ENCODE results near the gene KRT222. TPM values are rescaled to one million over a fixed set of nuclear protein-coding genes. Genes with fewer than 3 reads are reported as not detected.

The KRT222 gene
- total RNA-seq, 1 experiment from 2014 or later, result not detected

DNA sequence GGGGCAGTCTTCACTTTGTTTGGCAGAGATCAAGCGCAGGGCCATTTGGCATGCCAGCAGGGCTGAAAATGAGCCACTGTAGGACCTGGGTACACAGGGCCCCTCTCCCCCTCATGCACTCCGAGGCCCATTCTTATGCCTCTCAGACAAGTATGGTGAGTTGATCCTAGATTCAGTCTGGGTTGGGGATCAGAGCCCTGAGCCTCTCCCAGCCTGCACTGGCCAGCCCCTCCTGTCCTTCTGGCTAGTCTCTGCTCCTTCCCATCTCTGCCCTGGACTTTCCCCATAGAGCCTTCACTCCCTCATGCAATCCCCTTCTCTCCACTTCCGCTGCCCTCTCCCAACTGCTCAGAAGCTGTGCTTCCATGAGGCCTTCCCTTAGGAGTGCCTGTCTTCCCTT is 48.4 kb downstream of the KRT222 start:
- intact Hi-C loops (cut with micrococcal nuclease), result no loop called here
- Histone ChIP-seq H4K20me1 (ENCODE audit: low read length) (no peaks in the 10 kb centered on the region), H2AFZ (ENCODE audit: low read length) (no peak overlapping the region), H3K9me3 (ENCODE audit: low read length) (no peaks in the 10 kb centered on the region), H3K4me2 (ENCODE audit: low read length) (no peak overlapping the region), H3K4me1 (ENCODE audit: insufficient read depth, low read length) (no peaks in the 10 kb centered on the region), H3K9me2 (replicated peaks; ENCODE audit: low read length) (no peaks in the 10 kb centered on the region), H3F3A (ENCODE audit: low read length, unreplicated experiment) (no peaks in the 10 kb centered on the region), H3K9ac (ENCODE audit: low read length) (no peak overlapping the region), H3K36me3 (ENCODE audit: low read depth, low read length) (no peaks in the 10 kb centered on the region), H3K4me3 (ENCODE audit: low read length) (no peak overlapping the region), H3K79me2 (ENCODE audit: low read length) (no peaks in the 10 kb centered on the region), H3K27ac (ENCODE audit: low read length) (no peak overlapping the region), H3K27me3 (ENCODE audit: low read length) (no peaks in the 10 kb centered on the region)
- DNase-seq (no peak), ATAC-seq (no peak)
- ChIA-PET CTCF (no interaction called here), POLR2A (ENCODE audit: unreplicated experiment) (no interaction called here)
- TF ChIP-seq EZH2phosphoT487 (IDR thresholded peaks at IDR 0.05; ENCODE audit: borderline replicate concordance, low read length) (no peak), EZH2 (IDR thresholded peaks at IDR 0.05; ENCODE audit: low read length, unreplicated experiment) (no peak)
- TF ChIP-seq, protein P1, sequence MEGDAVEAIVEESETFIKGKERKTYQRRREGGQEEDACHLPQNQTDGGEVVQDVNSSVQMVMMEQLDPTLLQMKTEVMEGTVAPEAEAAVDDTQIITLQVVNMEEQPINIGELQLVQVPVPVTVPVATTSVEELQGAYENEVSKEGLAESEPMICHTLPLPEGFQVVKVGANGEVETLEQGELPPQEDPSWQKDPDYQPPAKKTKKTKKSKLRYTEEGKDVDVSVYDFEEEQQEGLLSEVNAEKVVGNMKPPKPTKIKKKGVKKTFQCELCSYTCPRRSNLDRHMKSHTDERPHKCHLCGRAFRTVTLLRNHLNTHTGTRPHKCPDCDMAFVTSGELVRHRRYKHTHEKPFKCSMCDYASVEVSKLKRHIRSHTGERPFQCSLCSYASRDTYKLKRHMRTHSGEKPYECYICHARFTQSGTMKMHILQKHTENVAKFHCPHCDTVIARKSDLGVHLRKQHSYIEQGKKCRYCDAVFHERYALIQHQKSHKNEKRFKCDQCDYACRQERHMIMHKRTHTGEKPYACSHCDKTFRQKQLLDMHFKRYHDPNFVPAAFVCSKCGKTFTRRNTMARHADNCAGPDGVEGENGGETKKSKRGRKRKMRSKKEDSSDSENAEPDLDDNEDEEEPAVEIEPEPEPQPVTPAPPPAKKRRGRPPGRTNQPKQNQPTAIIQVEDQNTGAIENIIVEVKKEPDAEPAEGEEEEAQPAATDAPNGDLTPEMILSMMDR (conservative IDR thresholded peaks at IDR 0.05; ENCODE audit: low read depth, low read length), result no peak
- no TSS peak for BruUV-seq (replicated peaks)

DNA sequence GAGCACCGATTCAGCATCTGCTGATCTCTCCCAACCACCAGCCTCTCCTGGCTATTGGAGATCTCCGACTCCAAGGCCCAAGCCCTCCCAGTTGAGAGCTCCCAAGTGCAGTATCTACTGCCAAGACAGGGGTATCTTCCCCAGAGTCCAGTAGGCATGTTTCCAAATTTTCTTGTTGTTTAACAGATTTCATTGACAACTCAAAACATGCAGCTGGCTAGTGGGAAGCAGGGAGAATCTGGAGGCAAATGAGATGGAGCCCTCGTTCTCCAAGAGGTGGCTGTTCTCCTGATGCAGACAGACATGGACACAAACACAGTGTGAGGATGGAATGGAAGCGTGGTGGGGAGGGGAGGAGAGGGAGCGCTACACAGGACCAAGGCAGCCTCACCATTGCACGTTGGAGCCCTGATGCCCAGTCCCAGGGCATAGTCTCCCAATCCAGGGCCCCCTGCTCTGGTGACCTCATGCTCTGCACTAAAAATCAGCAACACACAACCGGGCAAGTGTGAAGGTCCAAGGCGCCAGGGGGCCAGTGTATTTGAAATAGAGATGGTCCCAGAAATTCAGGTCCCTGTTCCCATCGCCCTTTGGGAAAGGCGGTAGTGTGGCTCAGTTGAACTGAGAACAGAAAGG is 49.0 kb downstream of the KRT222 start:
- POLR2A ChIA-PET (ENCODE audit: unreplicated experiment), result interaction anchor here (0.7 kb wide), 1 partner anchor 980 kb away, joined by 3 read pairs; no protein-coding TSS in a partner anchor

More for the DNA sequence above, 49.0 kb downstream of the KRT222 start:
- no peak overlapping the region for H3K9ac ChIP-seq (ENCODE audit: low read length)
- H3K79me2 ChIP-seq (ENCODE audit: low read length), result no peaks in the 10 kb centered on the region
- DNase-seq (no peak), ATAC-seq (no peak)
- H3K27me3 ChIP-seq (ENCODE audit: low read length), result no peaks in the 10 kb centered on the region
- H3K9me3 ChIP-seq (ENCODE audit: low read length), result no peaks in the 10 kb centered on the region
- H3K36me3 ChIP-seq (ENCODE audit: low read depth, low read length), result no peaks in the 10 kb centered on the region
- H3K4me1 ChIP-seq (ENCODE audit: insufficient read depth, low read length), result no peaks in the 10 kb centered on the region
- no peaks in the 10 kb centered on the region for H3F3A ChIP-seq (ENCODE audit: low read length, unreplicated experiment)
- H3K4me2 ChIP-seq (ENCODE audit: low read length), result no peak overlapping the region
- no peaks in the 10 kb centered on the region for H4K20me1 ChIP-seq (ENCODE audit: low read length)
- CTCF ChIA-PET, result interaction anchor here (0.7 to 1.3 kb wide), 5 partner anchors 76 to 795 kb away, joined by 3 to 6 read pairs (median 4); no protein-coding TSS in a partner anchor
- no peak overlapping the region for H3K4me3 ChIP-seq (ENCODE audit: low read length)
- no TSS peak for BruUV-seq (replicated peaks)
- H2AFZ ChIP-seq (ENCODE audit: low read length), result no peak overlapping the region
- H3K27ac ChIP-seq (ENCODE audit: low read length), result no peak overlapping the region
- intact Hi-C loops (cut with micrococcal nuclease), result loop anchor here (1.0 kb wide), 1 partner anchor 175 kb away; no protein-coding TSS in a partner anchor
- H3K9me2 ChIP-seq (replicated peaks; ENCODE audit: low read length), result no peaks in the 10 kb centered on the region
- TF ChIP-seq, protein P1 (conservative IDR thresholded peaks at IDR 0.05; ENCODE audit: low read depth, low read length), result no peak
